GM12878 (cell line): ENCODE data around the gene XPO6. TPM values are rescaled to one million over a fixed set of nuclear protein-coding genes. Genes with fewer than 3 reads are reported as not detected.

Experiments used
- ATAC-seq: fragments of 200-7000 bp; cut with Tn5 transposase; 3 replicates; pipeline ENCODE4 v1.9.1; 2020; ENCODE audit warnings: mild to moderate bottlenecking, moderate library complexity
- BruUV-seq: library from RNA; stranded (reverse); fragments of 400-500 nt; replicated peaks from 2 replicates; lab custom pipeline; 2021; lab: Mats Ljungman, UMichigan
- CTCF ChIA-PET: fragments of 300-600 bp; sonication (Branson Sonifier 250); formaldehyde crosslinking; extraction: SDS; loops from one replicate; lab custom pipeline; 2021; ENCODE audit warnings: inconsistent platforms; lab: Yijun Ruan, JAX
- POLR2A ChIA-PET: fragments of 350-600 bp; formaldehyde crosslinking; extraction: SDS; loops from one replicate; lab custom pipeline; 2021; ENCODE audit warnings: inconsistent platforms; lab: Charles Lee
- RAD21 ChIA-PET: fragments of 300-600 bp; sonication (Branson Sonifier 250); formaldehyde crosslinking; loops from one replicate; lab custom pipeline; 2023; ENCODE audit warnings: antibody characterized with exemption; ENCODE audit not compliant: unreplicated experiment; lab: Charles Lee
- SMC1A ChIA-PET: fragments of 300-600 bp; sonication (Branson Sonifier 250); formaldehyde crosslinking; loops from one replicate; lab custom pipeline; 2023; ENCODE audit not compliant: unreplicated experiment, uncharacterized antibody; lab: Charles Lee
- DNase-seq: peaks from one replicate; pipeline ENCODE4 v3.0.0-alpha.2; 2011; ENCODE audit warnings: low read depth, low spot score
- FAIRE-seq: peaks from 3 replicates; lab custom pipeline; 2011; peaks lifted over from hg19 to GRCh38; lab: Jason Lieb, UNC
- H2AFZ ChIP-seq: 2 replicates; pipeline ENCODE4 v1.6.0; 2011; ENCODE audit warnings: low read depth, low read length, control low read depth; ENCODE audit not compliant: control insufficient read depth
- H3K27ac ChIP-seq: 2 replicates; pipeline ENCODE4 v1.5.1; 2011; ENCODE audit warnings: control low read depth; ENCODE audit not compliant: control insufficient read depth, insufficient read depth
- H3K27me3 ChIP-seq, 2 experiments: replicated peaks in 1 of 2; 2 replicates each; pipeline versions ENCODE4 v1.6.0 to v1.6.1; 2011; ENCODE audit warnings: low read length in 1 of 2; ENCODE audit not compliant: control insufficient read depth in 2 of 2, insufficient read depth in 2 of 2
- H3K36me3 ChIP-seq, 2 experiments: 2 replicates each; pipeline ENCODE4 v1.5.1; 2011; ENCODE audit warnings: low read length in 1 of 2; ENCODE audit not compliant: control insufficient read depth in 2 of 2, insufficient read depth in 2 of 2
- H3K4me1 ChIP-seq: 2 replicates; pipeline ENCODE4 v1.6.1; 2011; ENCODE audit warnings: mild to moderate bottlenecking, low read length, moderate library complexity, mixed read lengths; ENCODE audit not compliant: control insufficient read depth, insufficient read depth
- H3K4me2 ChIP-seq: 2 replicates; pipeline ENCODE4 v1.6.0; 2011; ENCODE audit warnings: control low read depth; ENCODE audit not compliant: control insufficient read depth, insufficient read depth
- H3K4me3 ChIP-seq: fragments of 200-600 bp; sonication (generic); 2 replicates; pipeline ENCODE4 v1.5.1; 2016
- H3K79me2 ChIP-seq: 2 replicates; pipeline ENCODE4 v1.6.0; 2011; ENCODE audit warnings: low read length; ENCODE audit not compliant: control insufficient read depth, insufficient read depth
- H3K9ac ChIP-seq: 2 replicates; pipeline ENCODE4 v1.8.0; 2011; ENCODE audit warnings: low read length, control low read depth, mixed read lengths; ENCODE audit not compliant: control insufficient read depth, insufficient read depth
- H3K9me3 ChIP-seq: replicated peaks from 3 replicates; pipeline ENCODE4 v1.5.1; 2011; ENCODE audit warnings: mild to moderate bottlenecking, low read length; ENCODE audit not compliant: control insufficient read depth, insufficient read depth
- H4K20me1 ChIP-seq: 2 replicates; pipeline ENCODE4 v1.6.0; 2011; ENCODE audit not compliant: control insufficient read depth, insufficient read depth
- CBX5 ChIP-seq: sonication (generic); IDR thresholded peaks from 2 replicates; pipeline ENCODE4 v1.6.1; 2016; ENCODE audit warnings: low read depth, moderate library complexity, mild to moderate bottlenecking, inconsistent platforms
- FOXK2 ChIP-seq: fragments of 450-650 bp; IDR thresholded peaks from 2 replicates; pipeline ENCODE4 v1.6.1; 2017; ENCODE audit warnings: mild to moderate bottlenecking, moderate library complexity
- IRF5 ChIP-seq: fragments of 450-650 bp; IDR thresholded peaks from 2 replicates; pipeline ENCODE4 v1.6.1; 2017; ENCODE audit warnings: borderline replicate concordance
- MTA3 ChIP-seq: IDR thresholded peaks from 2 replicates; pipeline ENCODE4 v1.6.1; 2012; ENCODE audit warnings: low read length, inconsistent platforms, borderline replicate concordance
- NRF1 ChIP-seq: conservative IDR thresholded peaks from 2 replicates; pipeline ENCODE4 v1.6.1; 2011; ENCODE audit warnings: mild to moderate bottlenecking, low read depth, low read length, improper control_type of control experiment
- RCOR1 ChIP-seq: conservative IDR thresholded peaks from 2 replicates; pipeline ENCODE4 v1.6.1; 2012; ENCODE audit warnings: low read depth, low read length, improper control_type of control experiment
- SMAD5 ChIP-seq: IDR thresholded peaks from 2 replicates; pipeline ENCODE4 v1.6.1; 2016; ENCODE audit warnings: antibody characterized with exemption, low read depth
- SPI1 ChIP-seq: IDR thresholded peaks from 2 replicates; pipeline ENCODE4 v1.6.1; 2011; ENCODE audit warnings: low read depth, mild to moderate bottlenecking, low read length, moderate library complexity, borderline replicate concordance; ENCODE audit not compliant: insufficient read depth
- SUPT20H ChIP-seq: IDR thresholded peaks from 2 replicates; pipeline ENCODE4 v1.6.1; 2011; ENCODE audit warnings: low read depth, mild to moderate bottlenecking, low read length, moderate library complexity, borderline replicate concordance; ENCODE audit not compliant: control insufficient read depth
- ZNF384 ChIP-seq: IDR thresholded peaks from 2 replicates; pipeline ENCODE4 v1.6.1; 2012; ENCODE audit warnings: low read depth, mild to moderate bottlenecking, low read length, improper control_type of control experiment, borderline replicate concordance
- ZSCAN29 ChIP-seq: fragments of 450-650 bp; IDR thresholded peaks from 2 replicates; pipeline ENCODE4 v1.6.1; 2017; ENCODE audit warnings: mild to moderate bottlenecking, moderate library complexity
- WGBS: methylation state at CpG from one replicate; pipeline ENCODE4 v1.1.6; 2016; ENCODE audit warnings: low lambda C conversion rate; ENCODE audit not compliant: insufficient replicate concordance, insufficient coverage; ENCODE audit errors: missing lambda C conversion rate; 5-methylcytosine and 5-hydroxymethylcytosine counted together
- in situ Hi-C: fragments of 300-500 bp; cut with MboI; formaldehyde crosslinking; loops from 9 replicates; pipeline ENCODE4 v1.14.3; 2018; ENCODE audit warnings: mixed read lengths
- intact Hi-C: fragments of 100-400 bp; cut with micrococcal nuclease; formaldehyde crosslinking; loops from one replicate; pipeline ENCODE4 v1.14.2; 2022; ENCODE audit not compliant: unreplicated experiment
- polyA plus RNA-seq, 11 experiments: library from polyadenylated mRNA; depleted of rRNA in 4 of 11; unstranded in 6 of 11; stranded (reverse) in 5 of 11; fragments of >200 nt; fragmentation: Nextera tagmentation in 4 of 11; fragmentation: Illumina TruSeq in 1 of 11; extraction: Ambion mirVana in 4 of 11; extraction: Trizol in 1 of 11; gene quantifications; 1 replicate in 1 of 11; 2 replicates in 10 of 11; pipeline versions ENCODE4 v1.2.1 to v1.2.3, GENCODE V29; 2011 to 2016; ENCODE audit warnings: inconsistent platforms in 2 of 11, missing spikeins in 2 of 11, low read depth in 1 of 11
- total RNA-seq, 4 experiments: library from RNA; depleted of rRNA in 3 of 4; stranded (reverse); fragments of >200 nt in 3 of 4; fragmentation: Illumina TruSeq in 1 of 4; extraction: Trizol in 1 of 4; gene quantifications; 2 replicates each; pipeline versions ENCODE4 v1.2.1 to v1.2.3, GENCODE V29; 2013 to 2021

XPO6 gene
- total and polyA plus RNA-seq, 10 of the 15 experiments (the other 5 are each of a cell fraction or from before 2014, with no cell fraction given), result 9.9 to 246 (median 110) TPM

GRCh38 chr16:28118637-28119036 is 93.1 kb downstream of the XPO6 start:
- FAIRE-seq (no peak), ATAC-seq (no peak), DNase-seq (no peak)
- Histone ChIP-seq H3K9ac (no peak overlapping the region), H4K20me1 (no peaks in the 10 kb centered on the region), H3K27ac (no peak overlapping the region), H3K4me1 (no peaks in the 10 kb centered on the region), H2AFZ (no peak overlapping the region), H3K36me3 (peaks cover 18 to 32% of the 10 kb centered on the region in 2 experiments), H3K79me2 (no peaks in the 10 kb centered on the region), H3K4me3 (no peak overlapping the region), H3K4me2 (no peak overlapping the region), H3K27me3 (no peaks in the 10 kb centered on the region), H3K9me3 (no peaks in the 10 kb centered on the region)
- no TSS peak for BruUV-seq
- RAD21 ChIA-PET, result no interaction called here
- CTCF ChIA-PET, result no interaction called here
- SMC1A ChIA-PET, result no interaction called here
- in situ Hi-C loops, result no loop called here
- intact Hi-C loops, result no loop called here
- TF ChIP-seq MTA3 (no peak), FOXK2 (no peak), NRF1 (no peak), CBX5 (no peak), IRF5 (no peak), SUPT20H (no peak), RCOR1 (no peak), SMAD5 (no peak), ZNF384 (no peak), SPI1 (no peak), ZSCAN29 (no peak)
- POLR2A ChIA-PET, result no interaction called here
- 50% methylated on average over 2 of the region's 2 CpGs for WGBS
